B cell (primary cell): ENCODE data around the gene HRK. TPM values are rescaled to one million over a fixed set of nuclear protein-coding genes. Genes with fewer than 3 reads are reported as not detected.

Experiments used
- ATAC-seq: fragments of 200-7000 bp; cut with Tn5 transposase; one replicate; pipeline ENCODE4 v1.10.0; 2021; ENCODE audit warnings: low read depth, mild to moderate bottlenecking, moderate number of reproducible peaks, moderate library complexity
- CTCF ChIA-PET: fragments of 350-600 bp; sonication (Branson Sonifier 250); formaldehyde crosslinking; loops from one replicate; lab custom pipeline; 2021; ENCODE audit warnings: antibody characterized with exemption, inconsistent platforms; lab: Charles Lee
- POLR2A ChIA-PET: fragments of 350-600 bp; sonication (Branson Sonifier 250); formaldehyde crosslinking; loops from one replicate; lab custom pipeline; 2021; ENCODE audit warnings: antibody characterized with exemption; lab: Charles Lee
- DNase-seq: peaks from one replicate; pipeline ENCODE4 v3.0.0; 2013
- H2AFZ ChIP-seq: 2 replicates; pipeline ENCODE4 v1.6.1; 2012; ENCODE audit warnings: mild to moderate bottlenecking, low read depth, low read length; ENCODE audit not compliant: insufficient read depth, poor library complexity, severe bottlenecking
- H3K27ac ChIP-seq, 2 donors: 1 replicate in 1 of 2; 2 replicates in 1 of 2; pipeline ENCODE4 v1.5.1; 2012 to 2013; ENCODE audit warnings: low read length in 2 of 2, mild to moderate bottlenecking in 2 of 2, moderate library complexity in 1 of 2
- H3K27me3 ChIP-seq, 4 experiments: fragments of 200-600 bp in 1 of 4; sonication (generic) in 1 of 4; replicated peaks in 1 of 4; 1 replicate in 2 of 4; 2 replicates in 2 of 4; pipeline versions ENCODE4 v1.6.1 to v1.7.0; 2013 to 2016; ENCODE audit warnings: low read length in 3 of 4, mild to moderate bottlenecking in 2 of 4, mixed read lengths in 1 of 4, moderate library complexity in 1 of 4; ENCODE audit not compliant: insufficient read depth in 4 of 4, control insufficient read depth in 3 of 4; ENCODE audit errors: control extremely low read depth in 1 of 4
- H3K36me3 ChIP-seq, 2 experiments: replicated peaks in 1 of 2; 1 replicate in 1 of 2; 2 replicates in 1 of 2; pipeline versions ENCODE4 v1.6.1 to v1.7.1; 2013; ENCODE audit warnings: low read length in 1 of 2; ENCODE audit not compliant: insufficient read depth in 2 of 2, control insufficient read depth in 1 of 2; ENCODE audit errors: control extremely low read depth in 1 of 2, extremely low read depth in 1 of 2
- H3K4me1 ChIP-seq, 2 donors: fragments of 200-600 bp in 1 of 2; sonication (generic) in 1 of 2; 1 replicate in 1 of 2; 2 replicates in 1 of 2; pipeline versions ENCODE4 v1.5.1 to v1.6.1; 2013 to 2017; ENCODE audit warnings: low read length in 2 of 2; ENCODE audit not compliant: control insufficient read depth in 2 of 2, insufficient read depth in 2 of 2
- H3K4me2 ChIP-seq: replicated peaks from 2 replicates; pipeline ENCODE3; 2012; ENCODE audit warnings: mild to moderate bottlenecking, low read depth, low read length; ENCODE audit not compliant: poor library complexity, severe bottlenecking
- H3K4me3 ChIP-seq, 5 experiments: fragments of 200-600 bp in 1 of 5; sonication (generic) in 1 of 5; 1 replicate in 3 of 5; 2 replicates in 2 of 5; pipeline versions ENCODE4 v1.5.1 to v1.7.0; 2011 to 2016; ENCODE audit warnings: low read length in 4 of 5, mild to moderate bottlenecking in 4 of 5, low read depth in 2 of 5, control low read depth in 1 of 5, moderate library complexity in 1 of 5; ENCODE audit not compliant: insufficient read depth in 1 of 5; ENCODE audit errors: control extremely low read depth in 1 of 5, extremely low read depth in 1 of 5
- H3K79me2 ChIP-seq: fragments of 200-600 bp; sonication (generic); one replicate; pipeline ENCODE4 v1.6.0; 2016; ENCODE audit warnings: low read length; ENCODE audit not compliant: control insufficient read depth, insufficient read depth
- H3K9ac ChIP-seq: fragments of 200-600 bp; sonication (generic); 2 replicates; pipeline ENCODE4 v1.6.1; 2017; ENCODE audit warnings: mild to moderate bottlenecking, low read length, moderate library complexity
- H3K9me3 ChIP-seq, 3 donors: one replicate each; pipeline versions ENCODE4 v1.6.1 to v1.7.1; 2013; ENCODE audit warnings: low read length in 2 of 3; ENCODE audit not compliant: control insufficient read depth in 2 of 3, insufficient read depth in 1 of 3; ENCODE audit errors: control extremely low read depth in 1 of 3
- H4K20me1 ChIP-seq: 2 replicates; pipeline ENCODE4 v1.6.0; 2012; ENCODE audit warnings: mild to moderate bottlenecking, low read length; ENCODE audit not compliant: insufficient read depth, control insufficient read depth, poor library complexity, severe bottlenecking
- H3K27ac Mint-ChIP-seq: one replicate; pipeline ENCODE4 v1.8.0; 2021; ENCODE audit warnings: mixed read lengths
- H3K27me3 Mint-ChIP-seq: one replicate; pipeline ENCODE4 v1.8.0; 2021; ENCODE audit warnings: mixed read lengths
- H3K4me1 Mint-ChIP-seq: one replicate; pipeline ENCODE4 v1.8.0; 2021; ENCODE audit warnings: mixed read lengths
- H3K4me3 Mint-ChIP-seq: one replicate; pipeline ENCODE4 v1.8.0; 2021; ENCODE audit warnings: mixed read lengths
- H3K9me3 Mint-ChIP-seq: one replicate; pipeline ENCODE4 v1.8.0; 2022; ENCODE audit warnings: mixed read lengths; ENCODE audit not compliant: insufficient read depth
- EZH2 ChIP-seq: IDR thresholded peaks from 2 replicates; pipeline ENCODE4 v1.6.1; 2012; ENCODE audit warnings: borderline replicate concordance, low read depth, mild to moderate bottlenecking, moderate library complexity, low read length; ENCODE audit not compliant: insufficient read depth, poor library complexity, severe bottlenecking
- WGBS: methylation state at CpG from one replicate; pipeline ENCODE4 v1.1.5; 2013; ENCODE audit warnings: missing lambda C conversion rate; ENCODE audit not compliant: insufficient coverage; 5-methylcytosine and 5-hydroxymethylcytosine counted together
- intact Hi-C: fragments of 100-400 bp; cut with micrococcal nuclease; formaldehyde crosslinking; loops from one replicate; pipeline ENCODE4 v1.10.0; 2022
- polyA plus RNA-seq: library from polyadenylated mRNA; depleted of rRNA; stranded (reverse); fragments of >200 nt; gene quantifications from 2 replicates; pipeline ENCODE4 v1.2.3, GENCODE V29; 2012
- total RNA-seq, 2 donors: library from RNA; stranded (reverse); fragments of 120-200 nt in 1 of 2; gene quantifications; 1 replicate in 1 of 2; 2 replicates in 1 of 2; pipeline versions ENCODE4 v1.2.3 to v1.2.4, GENCODE V29; 2013 to 2022
- TF ChIP-seq, protein P1 (sequence below): fragments of 200-600 bp; IDR thresholded peaks from one replicate; pipeline ENCODE4 v1.8.0; 2022; ENCODE audit warnings: antibody characterized with exemption, mild to moderate bottlenecking

The HRK gene
- total and polyA plus RNA-seq, 2 donors (not counting 1 experiment from before 2014, with no cell fraction given): 1.8 to 45.1 TPM

DNA sequence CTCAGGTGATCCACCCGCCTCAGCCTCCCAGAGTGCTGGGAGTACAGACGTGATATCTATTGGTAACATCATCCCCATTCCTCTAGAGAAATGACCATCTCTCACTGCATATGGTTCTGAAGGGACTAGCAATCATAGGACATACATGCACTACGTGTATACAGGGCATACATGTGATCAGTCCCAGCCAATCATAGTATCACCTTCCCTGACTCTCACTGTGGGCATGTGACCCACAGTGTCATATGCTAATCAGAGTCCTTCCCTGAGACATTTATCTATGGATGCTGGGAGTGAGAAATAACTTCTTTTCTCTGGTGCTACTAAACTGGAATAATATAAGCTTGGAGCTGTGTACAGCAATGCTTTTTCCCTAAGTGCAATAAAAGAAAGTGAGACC is 17.4 kb upstream of the HRK start:
- Histone ChIP-seq H3K79me2 (no peaks in the 10 kb centered on the region), H4K20me1 (no peaks in the 10 kb centered on the region), H3K36me3 (no peaks in the 10 kb centered on the region), H3K4me3 (no peak overlapping the region), H3K9me3 (peaks cover 0 to 2% (median 0%) of the 10 kb centered on the region in 3 donors), H3K27me3 (peaks cover 0 to 9% (median 4%) of the 10 kb centered on the region in 4 experiments), H3K27ac (no peak overlapping the region), H3K9ac (no peak overlapping the region), H3K4me1 (no peaks in the 10 kb centered on the region), H3K4me2 (no peak overlapping the region), H2AFZ (no peak overlapping the region)
- no peak overlapping the region for H3K4me3 Mint-ChIP-seq
- POLR2A ChIA-PET: no interaction called here
- H3K9me3 Mint-ChIP-seq: no peaks in the 10 kb centered on the region
- H3K27me3 Mint-ChIP-seq: peaks cover 44% of the 10 kb centered on the region
- CTCF ChIA-PET: interaction anchor here (0.6 kb wide), 1 partner anchor 173 kb away, joined by 3 read pairs; no protein-coding TSS in a partner anchor
- H3K27ac Mint-ChIP-seq: no peak overlapping the region
- TF ChIP-seq EZH2: no peak
- TF ChIP-seq, protein P1, sequence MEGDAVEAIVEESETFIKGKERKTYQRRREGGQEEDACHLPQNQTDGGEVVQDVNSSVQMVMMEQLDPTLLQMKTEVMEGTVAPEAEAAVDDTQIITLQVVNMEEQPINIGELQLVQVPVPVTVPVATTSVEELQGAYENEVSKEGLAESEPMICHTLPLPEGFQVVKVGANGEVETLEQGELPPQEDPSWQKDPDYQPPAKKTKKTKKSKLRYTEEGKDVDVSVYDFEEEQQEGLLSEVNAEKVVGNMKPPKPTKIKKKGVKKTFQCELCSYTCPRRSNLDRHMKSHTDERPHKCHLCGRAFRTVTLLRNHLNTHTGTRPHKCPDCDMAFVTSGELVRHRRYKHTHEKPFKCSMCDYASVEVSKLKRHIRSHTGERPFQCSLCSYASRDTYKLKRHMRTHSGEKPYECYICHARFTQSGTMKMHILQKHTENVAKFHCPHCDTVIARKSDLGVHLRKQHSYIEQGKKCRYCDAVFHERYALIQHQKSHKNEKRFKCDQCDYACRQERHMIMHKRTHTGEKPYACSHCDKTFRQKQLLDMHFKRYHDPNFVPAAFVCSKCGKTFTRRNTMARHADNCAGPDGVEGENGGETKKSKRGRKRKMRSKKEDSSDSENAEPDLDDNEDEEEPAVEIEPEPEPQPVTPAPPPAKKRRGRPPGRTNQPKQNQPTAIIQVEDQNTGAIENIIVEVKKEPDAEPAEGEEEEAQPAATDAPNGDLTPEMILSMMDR: no peak
- no peaks in the 10 kb centered on the region for H3K4me1 Mint-ChIP-seq
- WGBS: 67% methylated on average over 3 of the region's 3 CpGs
- ATAC-seq (no peak), DNase-seq (no peak)
- intact Hi-C loops: no loop called here

GRCh38 chr12:116897476-116897875 is 16.2 kb upstream of the HRK start:
- Mint-ChIP-seq H3K4me3 (no peak overlapping the region), H3K27me3 (peaks cover 40% of the 10 kb centered on the region), H3K9me3 (no peaks in the 10 kb centered on the region), H3K27ac (no peak overlapping the region), H3K4me1 (no peaks in the 10 kb centered on the region)
- H3K9ac ChIP-seq: no peak overlapping the region
- peaks cover 0 to 2% (median 0%) of the 10 kb centered on the region in 3 donors for H3K9me3 ChIP-seq
- ChIA-PET CTCF (no interaction called here), POLR2A (no interaction called here)
- no peak overlapping the region for H3K4me2 ChIP-seq
- no peak overlapping the region for H2AFZ ChIP-seq
- no peaks in the 10 kb centered on the region for H3K36me3 ChIP-seq
- no peaks in the 10 kb centered on the region for H4K20me1 ChIP-seq
- ATAC-seq (no peak), DNase-seq (no peak)
- peaks cover 0 to 9% (median 4%) of the 10 kb centered on the region in 4 experiments for H3K27me3 ChIP-seq
- H3K27ac ChIP-seq: no peak overlapping the region
- no peak overlapping the region for H3K4me3 ChIP-seq
- WGBS: 52% methylated on average over 4 of the region's 4 CpGs
- intact Hi-C loops: no loop called here
- no peaks in the 10 kb centered on the region for H3K4me1 ChIP-seq
- no peak for TF ChIP-seq EZH2
- TF ChIP-seq, protein P1: no peak
- H3K79me2 ChIP-seq: no peaks in the 10 kb centered on the region
